Thoracic aorta (tissue), 2 donors: ENCODE measurements around the gene CERCAM. TPM values are rescaled to one million over a fixed set of nuclear protein-coding genes. Genes with fewer than 3 reads are reported as not detected.

Experiments
- ATAC-seq: fragments of 150-250 bp; one replicate; pipeline ENCODE4 v1.8.0; 2017; ENCODE audit warnings: low read depth; ENCODE audit not compliant: insufficient number of reproducible peaks, low FRiP score
- DNase-seq: peaks from one replicate; pipeline ENCODE4 v3.0.0-alpha.2; 2020; ENCODE audit warnings: low spot score
- H3K27ac ChIP-seq, 2 donors: fragments of 200-600 bp; sonication (generic); 1 replicate in 1 of 2; 2 replicates in 1 of 2; pipeline ENCODE4 v1.5.1; 2016; ENCODE audit warnings: mild to moderate bottlenecking in 2 of 2, moderate library complexity in 2 of 2
- H3K27me3 ChIP-seq: fragments of 200-600 bp; sonication (generic); replicated peaks from 2 replicates; pipeline ENCODE4 v1.6.0; 2016; ENCODE audit warnings: mild to moderate bottlenecking; ENCODE audit not compliant: insufficient read depth
- H3K36me3 ChIP-seq: fragments of 200-600 bp; sonication (generic); one replicate; pipeline ENCODE4 v1.5.1; 2016
- H3K4me1 ChIP-seq, 2 donors: fragments of 200-600 bp; sonication (generic); 1 replicate in 1 of 2; 2 replicates in 1 of 2; pipeline versions ENCODE4 v1.5.1 to v1.6.0; 2016; ENCODE audit warnings: low read depth in 2 of 2, mild to moderate bottlenecking in 1 of 2; ENCODE audit not compliant: control insufficient read depth in 1 of 2
- H3K4me3 ChIP-seq: fragments of 200-600 bp; sonication (generic); 2 replicates; pipeline ENCODE4 v1.5.1; 2016; ENCODE audit warnings: mild to moderate bottlenecking
- H3K9me3 ChIP-seq: fragments of 200-600 bp; sonication (generic); 2 replicates; pipeline ENCODE4 v1.5.1; 2016
- CTCF ChIP-seq: fragments of 200-600 bp; sonication (generic); IDR thresholded peaks from one replicate; pipeline ENCODE4 v1.5.1; 2019; ENCODE audit warnings: antibody characterized with exemption
- total RNA-seq, 2 donors: library from RNA; depleted of rRNA; stranded (reverse); fragments of >200 nt; gene quantifications; one replicate each; pipeline versions ENCODE4 v1.1.0 to v1.2.3, GENCODE V29; 2016

CERCAM gene
- total RNA-seq, 2 donors from 2014 or later = 51.8 to 120 TPM

GRCh38 chr9:128394379-128395168 is 26.1 kb upstream of the CERCAM start:
- H3K36me3 ChIP-seq = peaks cover 5% of the 10 kb centered on the region
- no peaks in the 10 kb centered on the region for H3K9me3 ChIP-seq
- no peak overlapping the region for H3K27ac ChIP-seq
- TF ChIP-seq CTCF = no peak
- no peaks in the 10 kb centered on the region for H3K27me3 ChIP-seq
- no peak for ATAC-seq
- no peak overlapping the region for H3K4me3 ChIP-seq
- H3K4me1 ChIP-seq = peaks cover 5 to 12% of the 10 kb centered on the region in 2 donors
- DNase-seq = no peak

GRCh38 chr9:128396970-128397613 is 23.6 kb upstream of the CERCAM start:
- H3K27me3 ChIP-seq = no peaks in the 10 kb centered on the region
- no peaks in the 10 kb centered on the region for H3K9me3 ChIP-seq
- H3K4me3 ChIP-seq = peak overlapping the region; percentile 34
- ATAC-seq (no peak), DNase-seq (no peak)
- H3K36me3 ChIP-seq = peaks cover 3% of the 10 kb centered on the region
- TF ChIP-seq CTCF = no peak
- peaks cover 5 to 12% of the 10 kb centered on the region in 2 donors for H3K4me1 ChIP-seq
- H3K27ac ChIP-seq = no peak overlapping the region

- no peak overlapping the region for H3K27ac ChIP-seq
- DNase-seq (no peak), ATAC-seq (no peak)
- H3K9me3 ChIP-seq = no peaks in the 10 kb centered on the region
- H3K27me3 ChIP-seq = no peaks in the 10 kb centered on the region
- H3K4me1 ChIP-seq = peaks cover 5 to 12% of the 10 kb centered on the region in 2 donors
- no peak overlapping the region for H3K4me3 ChIP-seq
- no peaks in the 10 kb centered on the region for H3K36me3 ChIP-seq
- no peak for TF ChIP-seq CTCF
Observed at GRCh38 chr9:128397831-128398230, 22.8 kb upstream of the CERCAM start.

- H3K36me3 ChIP-seq = no peaks in the 10 kb centered on the region
- TF ChIP-seq CTCF = no peak
- H3K27ac ChIP-seq = no peak overlapping the region
- H3K4me3 ChIP-seq = no peak overlapping the region
- peaks cover 5 to 12% of the 10 kb centered on the region in 2 donors for H3K4me1 ChIP-seq
- H3K27me3 ChIP-seq = no peaks in the 10 kb centered on the region
- no peaks in the 10 kb centered on the region for H3K9me3 ChIP-seq
- ATAC-seq (no peak), DNase-seq (no peak)
Observed at GRCh38 chr9:128399861-128400260, 20.8 kb upstream of the CERCAM start.

GRCh38 chr9:128404560-128404959 is 16.1 kb upstream of the CERCAM start:
- Histone ChIP-seq H3K9me3 (no peaks in the 10 kb centered on the region), H3K4me3 (no peak overlapping the region), H3K4me1 (no peaks in the 10 kb centered on the region), H3K36me3 (no peaks in the 10 kb centered on the region), H3K27me3 (no peaks in the 10 kb centered on the region), H3K27ac (no peak overlapping the region)
- no peak for TF ChIP-seq CTCF
- no peak for DNase-seq
- no peak for ATAC-seq
